Osteoblast (primary cell): Measurements from ENCODE around the gene COL27A1. TPM values are rescaled to one million over a fixed set of nuclear protein-coding genes. Genes with fewer than 3 reads are reported as not detected.
A peak's percentile ranks its signal among the peaks of the same experiment; 100 is the strongest.
"Not testable (repeated sequence)": the region's sequence is repeated elsewhere in the genome, so short reads cannot be mapped to it uniquely, and the experiment has no call there.

Experiments
- DNase-seq: peaks from one replicate; pipeline ENCODE4 v3.0.0; 2011; ENCODE audit warnings: low spot score, mixed read lengths; ENCODE audit not compliant: insufficient read length; ENCODE audit errors: missing footprints
- H2AFZ ChIP-seq: 2 replicates; pipeline ENCODE4 v1.6.0; 2011; ENCODE audit warnings: mild to moderate bottlenecking, low read length
- H3K27ac ChIP-seq: 2 replicates; pipeline ENCODE4 v1.5.1; 2011; ENCODE audit warnings: mild to moderate bottlenecking, low read depth, low read length, moderate library complexity
- H3K27me3 ChIP-seq: 2 replicates; pipeline ENCODE4 v1.6.0; 2012; ENCODE audit warnings: mild to moderate bottlenecking, control low read depth, inconsistent platforms, low read length, moderate library complexity; ENCODE audit not compliant: insufficient read depth
- H3K36me3 ChIP-seq: 2 replicates; pipeline ENCODE4 v1.5.1; 2011; ENCODE audit warnings: mild to moderate bottlenecking, low read length, control low read depth, moderate library complexity; ENCODE audit not compliant: insufficient read depth
- H3K4me1 ChIP-seq: 2 replicates; pipeline ENCODE4 v1.5.1; 2011; ENCODE audit warnings: mild to moderate bottlenecking, low read length, control low read depth, moderate library complexity; ENCODE audit not compliant: insufficient read depth
- H3K4me2 ChIP-seq: 2 replicates; pipeline ENCODE4 v1.6.0; 2011; ENCODE audit warnings: mild to moderate bottlenecking, low read length; ENCODE audit not compliant: insufficient read depth
- H3K4me3 ChIP-seq: fragments of 200-600 bp; sonication (generic); 3 replicates; pipeline ENCODE4 v1.5.1; 2012; ENCODE audit warnings: mild to moderate bottlenecking, low read length, inconsistent platforms; ENCODE audit not compliant: insufficient read depth
- H3K79me2 ChIP-seq: 2 replicates; pipeline ENCODE4 v1.6.0; 2012; ENCODE audit warnings: mild to moderate bottlenecking, low read length, control low read depth, inconsistent platforms; ENCODE audit not compliant: insufficient read depth
- H3K9me3 ChIP-seq: 2 replicates; pipeline ENCODE4 v1.5.1; 2011; ENCODE audit warnings: low read depth, low read length, control low read depth
- H4K20me1 ChIP-seq: 2 replicates; pipeline ENCODE4 v1.6.0; 2012; ENCODE audit warnings: mild to moderate bottlenecking, low read length, control low read depth; ENCODE audit not compliant: insufficient read depth
- total RNA-seq: library from RNA; depleted of rRNA; stranded (reverse); fragments of >200 nt; gene quantifications from 2 replicates; pipeline ENCODE4 v1.2.3, GENCODE V29; 2012
- TF ChIP-seq, protein P1 (sequence below): IDR thresholded peaks from 2 replicates; pipeline ENCODE4 v1.5.1; 2011; ENCODE audit warnings: mild to moderate bottlenecking, low read depth, low read length, moderate library complexity; ENCODE audit errors: extremely low read depth

COL27A1 gene
- total RNA-seq, 1 donor = 10.1 TPM

- no peak for DNase-seq
- no peaks in the 10 kb centered on the region for H3K27me3 ChIP-seq
- H3K36me3 ChIP-seq = no peaks in the 10 kb centered on the region
- H3K4me2 ChIP-seq = no peak overlapping the region
- peaks cover 7% of the 10 kb centered on the region for H3K4me1 ChIP-seq
- TF ChIP-seq, protein P1, sequence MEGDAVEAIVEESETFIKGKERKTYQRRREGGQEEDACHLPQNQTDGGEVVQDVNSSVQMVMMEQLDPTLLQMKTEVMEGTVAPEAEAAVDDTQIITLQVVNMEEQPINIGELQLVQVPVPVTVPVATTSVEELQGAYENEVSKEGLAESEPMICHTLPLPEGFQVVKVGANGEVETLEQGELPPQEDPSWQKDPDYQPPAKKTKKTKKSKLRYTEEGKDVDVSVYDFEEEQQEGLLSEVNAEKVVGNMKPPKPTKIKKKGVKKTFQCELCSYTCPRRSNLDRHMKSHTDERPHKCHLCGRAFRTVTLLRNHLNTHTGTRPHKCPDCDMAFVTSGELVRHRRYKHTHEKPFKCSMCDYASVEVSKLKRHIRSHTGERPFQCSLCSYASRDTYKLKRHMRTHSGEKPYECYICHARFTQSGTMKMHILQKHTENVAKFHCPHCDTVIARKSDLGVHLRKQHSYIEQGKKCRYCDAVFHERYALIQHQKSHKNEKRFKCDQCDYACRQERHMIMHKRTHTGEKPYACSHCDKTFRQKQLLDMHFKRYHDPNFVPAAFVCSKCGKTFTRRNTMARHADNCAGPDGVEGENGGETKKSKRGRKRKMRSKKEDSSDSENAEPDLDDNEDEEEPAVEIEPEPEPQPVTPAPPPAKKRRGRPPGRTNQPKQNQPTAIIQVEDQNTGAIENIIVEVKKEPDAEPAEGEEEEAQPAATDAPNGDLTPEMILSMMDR = no peak
- H3K27ac ChIP-seq = no peak overlapping the region
- no peaks in the 10 kb centered on the region for H4K20me1 ChIP-seq
- no peak overlapping the region for H3K4me3 ChIP-seq
- H2AFZ ChIP-seq = no peak overlapping the region
- no peaks in the 10 kb centered on the region for H3K79me2 ChIP-seq
- no peaks in the 10 kb centered on the region for H3K9me3 ChIP-seq
Observed at GRCh38 chr9:114319147-114319546, 163.8 kb downstream of the COL27A1 start.

DNA sequence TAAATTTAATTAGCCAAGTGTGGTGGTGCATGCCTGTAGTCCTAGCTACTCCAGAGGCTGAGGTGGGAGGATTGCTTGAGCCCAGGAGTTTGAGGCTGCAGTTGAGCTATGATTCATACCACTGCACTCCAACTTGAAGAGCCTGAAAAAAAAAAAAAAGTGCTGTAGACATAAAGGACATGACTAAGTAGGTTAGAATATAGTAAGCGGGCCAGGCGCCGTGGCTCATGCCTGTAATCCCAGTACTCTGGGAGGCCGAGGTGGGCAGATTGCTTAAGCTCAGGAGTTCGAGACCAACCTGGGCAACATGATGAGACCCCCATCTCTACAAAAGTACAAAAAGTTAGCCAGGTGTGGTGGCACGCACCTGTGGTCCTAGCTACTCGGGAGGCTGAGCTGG lies 165.4 kb downstream of the COL27A1 start:
- H3K36me3 ChIP-seq, H3K4me3 ChIP-seq, H3K27ac ChIP-seq, H3K79me2 ChIP-seq, H3K9me3 ChIP-seq, H2AFZ ChIP-seq, H3K4me1 ChIP-seq, H4K20me1 ChIP-seq, H3K27me3 ChIP-seq, H3K4me2 ChIP-seq: not testable (repeated sequence)
- peak; percentile 88 for DNase-seq

DNA sequence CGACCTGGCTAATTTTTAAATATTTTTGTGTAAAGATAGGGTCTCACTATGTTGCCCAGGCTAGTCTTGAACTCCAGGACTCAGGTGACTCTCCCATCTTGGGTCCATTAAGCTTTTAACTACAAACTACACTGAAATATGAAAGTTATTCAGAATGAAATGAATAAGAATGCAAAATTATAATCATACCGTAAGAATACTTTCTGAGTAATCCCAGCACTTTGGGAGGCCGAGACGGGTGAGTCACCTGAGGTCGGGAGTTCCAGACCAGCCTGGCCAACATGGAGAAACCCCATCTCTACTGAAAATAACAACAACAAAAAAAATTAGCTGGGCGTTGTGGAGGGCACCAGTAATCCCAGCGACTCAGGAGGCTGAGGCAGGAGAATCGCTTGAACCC lies 166.4 kb downstream of the COL27A1 start:
- no peak overlapping the region for H2AFZ ChIP-seq
- H3K4me3 ChIP-seq = no peak overlapping the region
- no peaks in the 10 kb centered on the region for H3K9me3 ChIP-seq
- H3K27me3 ChIP-seq = no peaks in the 10 kb centered on the region
- H3K79me2 ChIP-seq = no peaks in the 10 kb centered on the region
- no peaks in the 10 kb centered on the region for H3K36me3 ChIP-seq
- H3K4me1 ChIP-seq = peaks cover 7% of the 10 kb centered on the region
- peak overlapping the region; percentile 29 for H3K4me2 ChIP-seq
- no peak for DNase-seq
- no peaks in the 10 kb centered on the region for H4K20me1 ChIP-seq
- TF ChIP-seq, protein P1 = no peak
- H3K27ac ChIP-seq = peak overlapping the region; percentile 43

DNA sequence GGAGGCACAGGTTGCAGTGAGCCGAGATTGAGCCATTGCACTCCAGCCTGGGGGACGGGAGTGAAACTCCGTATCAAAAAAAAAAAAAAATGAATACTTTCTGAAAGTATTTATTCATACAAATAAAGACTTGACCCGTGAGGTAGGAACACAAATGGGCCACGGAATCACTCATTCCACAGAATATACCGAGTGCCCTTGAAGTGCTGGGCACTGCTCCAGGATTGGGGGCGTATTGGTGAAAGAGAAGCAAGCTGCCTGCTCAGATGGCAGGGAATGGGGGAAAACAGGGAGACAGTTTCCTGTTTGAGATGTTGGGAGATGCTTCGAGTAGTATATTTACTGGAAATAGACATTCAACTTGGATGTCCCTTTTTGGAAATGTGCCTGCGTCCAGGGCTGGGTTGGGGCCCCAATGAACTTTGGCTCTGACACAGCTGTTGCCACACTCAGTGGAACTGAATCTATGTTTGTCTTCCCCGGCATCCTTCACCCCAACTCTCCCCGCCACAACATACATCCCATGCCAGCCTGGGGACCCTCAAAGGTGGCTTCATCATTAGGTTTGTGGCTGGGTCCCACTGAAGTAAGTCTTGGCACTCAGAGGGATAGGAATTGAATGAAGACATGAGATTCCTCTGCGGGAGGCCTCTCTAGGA lies 167.0 kb downstream of the COL27A1 start:
- not testable (repeated sequence) for H3K4me1 ChIP-seq, H3K27me3 ChIP-seq, H2AFZ ChIP-seq, DNase-seq, H3K36me3 ChIP-seq, H3K4me3 ChIP-seq, H3K79me2 ChIP-seq, H3K9me3 ChIP-seq, H4K20me1 ChIP-seq
- Histone ChIP-seq H3K27ac (peak overlapping the region; percentile 43), H3K4me2 (peak overlapping the region; percentile 29)

- DNase-seq, H3K36me3 ChIP-seq, H3K27me3 ChIP-seq, H3K79me2 ChIP-seq, H2AFZ ChIP-seq, H4K20me1 ChIP-seq, H3K9me3 ChIP-seq, H3K4me3 ChIP-seq, H3K4me1 ChIP-seq: not testable (repeated sequence)
- Histone ChIP-seq H3K4me2 (peak within 1 kb of the TSS; percentile 29), H3K27ac (peak within 1 kb of the TSS; percentile 43)
Observed at GRCh38 chr9:114322831-114323531, 167.6 kb downstream of the COL27A1 start, which contains the start of gene ORM1. Gene ORM1 (plus strand): TSS chr9:114323098. CDS start chr9:114323134, 36 bp downstream.

DNA sequence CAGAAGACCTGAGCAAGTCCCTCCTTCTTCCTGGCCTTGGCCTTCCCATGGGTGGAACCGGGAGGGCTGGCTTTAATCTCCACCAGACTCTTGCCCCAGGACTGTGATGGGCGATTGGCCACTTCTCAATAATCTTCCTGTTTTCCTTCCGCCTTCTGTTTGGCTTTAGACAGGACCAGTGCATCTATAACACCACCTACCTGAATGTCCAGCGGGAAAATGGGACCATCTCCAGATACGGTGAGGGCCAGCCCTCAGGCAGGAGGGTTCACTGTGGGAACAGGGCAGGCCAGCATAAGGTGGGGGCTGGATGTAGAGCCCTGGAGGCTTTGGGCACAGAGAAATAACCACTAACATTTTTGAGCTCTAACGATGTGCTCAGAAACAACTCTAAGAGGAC lies 168.5 kb downstream of the COL27A1 start:
- not testable (repeated sequence) for H3K9me3 ChIP-seq, DNase-seq, H2AFZ ChIP-seq, H3K4me2 ChIP-seq, H3K4me3 ChIP-seq, H4K20me1 ChIP-seq, H3K79me2 ChIP-seq, H3K4me1 ChIP-seq, H3K27ac ChIP-seq, H3K27me3 ChIP-seq, H3K36me3 ChIP-seq
